ENCODE data around the gene PRMT6. TPM values are rescaled to one million over a fixed set of nuclear protein-coding genes. Genes with fewer than 3 reads are reported as not detected.
A peak's percentile ranks its signal among the peaks of the same experiment; 100 is the strongest.

Gene PRMT6
- 7.3 TPM for total RNA-seq (2021; ENCODE audit: unreplicated experiment)
- 2.3 and 2.8 TPM in 2 replicates for polyA plus RNA-seq (2012)
- Bru-seq, nascent RNA = percentile 64 among the genes with signal in this experiment
- percentile 54 among the genes with signal in this experiment for BruChase-seq, experiment 1, labeled RNA remaining after a 6-hour chase
- BruChase-seq, experiment 2, labeled RNA remaining after a 2-hour chase = percentile 91 among the genes with signal in this experiment
- long read RNA-seq, transcript PRMT6-201 (1 exons, 2,616 nt) = major isoform, 36 of 37 reads
- long read RNA-seq, partial matches to known transcripts = 0 of 37 reads
- long read RNA-seq, other reads (novel, unspliced or antisense) = 0 of 37 reads

DNA sequence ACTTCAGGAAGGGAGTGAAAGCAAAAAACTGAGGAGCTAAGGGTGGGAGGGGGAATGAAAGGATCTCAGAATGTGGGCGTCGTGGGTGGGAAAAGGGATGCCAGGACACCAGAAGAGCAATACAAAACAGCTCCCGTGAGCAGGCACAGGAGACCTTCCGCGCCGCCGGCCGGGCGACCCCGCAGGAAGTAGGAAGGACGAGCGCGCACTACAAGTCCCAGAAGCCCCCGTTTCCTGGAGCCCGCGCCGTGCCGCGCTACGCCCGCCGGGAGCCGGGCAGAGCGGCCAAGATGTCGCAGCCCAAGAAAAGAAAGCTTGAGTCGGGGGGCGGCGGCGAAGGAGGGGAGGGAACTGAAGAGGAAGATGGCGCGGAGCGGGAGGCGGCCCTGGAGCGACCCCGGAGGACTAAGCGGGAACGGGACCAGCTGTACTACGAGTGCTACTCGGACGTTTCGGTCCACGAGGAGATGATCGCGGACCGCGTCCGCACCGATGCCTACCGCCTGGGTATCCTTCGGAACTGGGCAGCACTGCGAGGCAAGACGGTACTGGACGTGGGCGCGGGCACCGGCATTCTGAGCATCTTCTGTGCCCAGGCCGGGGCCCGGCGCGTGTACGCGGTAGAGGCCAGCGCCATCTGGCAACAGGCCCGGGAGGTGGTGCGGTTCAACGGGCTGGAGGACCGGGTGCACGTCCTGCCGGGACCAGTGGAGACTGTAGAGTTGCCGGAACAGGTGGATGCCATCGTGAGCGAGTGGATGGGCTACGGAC lies at the start of gene PRMT6:
Gene PRMT6 (plus strand): TSS at position 249 of the 771 bp plus-strand sequence. CDS start 42 bp downstream, at position 291.
- intact Hi-C loops (cut with micrococcal nuclease) = no loop called here
- CTCF ChIA-PET = no interaction called here
- H3K4me3 ChIP-seq (replicated peaks in 1 of 2; ENCODE audit: low read depth in 1 of 2, low read length in 2 of 2) = peak within 1 kb of the TSS; percentile 69 to 74

DNA sequence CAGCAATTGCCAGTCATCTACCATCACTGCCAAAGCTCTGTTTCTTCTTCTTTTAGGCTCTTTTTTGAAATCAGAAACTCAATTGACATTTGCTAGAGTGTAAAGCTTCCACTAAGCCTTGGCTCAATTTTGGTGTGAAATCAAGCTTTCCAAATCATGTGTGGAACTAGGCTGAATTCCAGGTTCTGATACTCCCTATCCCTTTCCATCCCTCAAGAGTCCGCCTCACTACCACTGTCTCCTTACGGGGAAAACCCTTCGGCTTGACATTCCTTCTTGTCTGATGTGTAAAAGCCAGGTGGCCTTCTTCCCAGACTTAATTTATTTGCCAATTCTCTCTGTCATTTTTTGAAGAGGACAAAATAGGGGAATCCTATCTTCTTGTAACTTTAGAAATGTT lies 47.2 kb upstream of the PRMT6 start:
- H4K20me1 ChIP-seq (ENCODE audit: insufficient read depth) = no peaks in the 10 kb centered on the region; the same call in 1 of the 2 replicates
- H3K79me2 ChIP-seq (ENCODE audit: insufficient read depth, low read length) = no peaks in the 10 kb centered on the region
- DNase-seq (ENCODE audit: low read depth, low spot score) (no peak), ATAC-seq (no peak)
- CTCF ChIA-PET = no interaction called here
- intact Hi-C loops (cut with micrococcal nuclease) = no loop called here
- no peak overlapping the region for H3K9ac ChIP-seq (ENCODE audit: low read length)
- no peaks in the 10 kb centered on the region for H3K9me2 ChIP-seq (ENCODE audit: insufficient read depth)
- H2AFZ ChIP-seq (ENCODE audit: low read depth, low read length, poor library complexity, severe bottlenecking) = no peak overlapping the region
- H3K27me3 ChIP-seq (ENCODE audit: insufficient read depth, low read length) = no peaks in the 10 kb centered on the region
- RAD21 ChIA-PET (ENCODE audit: low non-redundant PET in 1 of 2, low total read pairs in 2 of 2, uncharacterized antibody in 2 of 2, unreplicated experiment in 2 of 2) = no interaction called here
- BruUV-seq (replicated peaks) = no TSS peak
- no peaks in the 10 kb centered on the region; a peak in 1 of 4 replicates for H3K9me3 ChIP-seq (ENCODE audit: control insufficient read depth in 1 of 2, insufficient read depth in 1 of 2, low read depth in 1 of 2, low read length in 2 of 2)
- H3K4me2 ChIP-seq (ENCODE audit: low read length) = no peak overlapping the region
- POLR2A ChIA-PET = no interaction called here
- H3K4me1 ChIP-seq (ENCODE audit: control insufficient read depth in 1 of 2, insufficient read depth in 2 of 2, low read length in 2 of 2) = no peaks in the 10 kb centered on the region
- H3K36me3 ChIP-seq (ENCODE audit: control insufficient read depth in 1 of 2, insufficient read depth in 2 of 2, low read length in 2 of 2) = no peaks in the 10 kb centered on the region
- no peak overlapping the region for H3K27ac ChIP-seq (ENCODE audit: low read depth, low read length)
- H3K4me3 ChIP-seq (replicated peaks in 1 of 2; ENCODE audit: low read depth in 1 of 2, low read length in 2 of 2) = no peak overlapping the region
- TF ChIP-seq, protein P1, sequence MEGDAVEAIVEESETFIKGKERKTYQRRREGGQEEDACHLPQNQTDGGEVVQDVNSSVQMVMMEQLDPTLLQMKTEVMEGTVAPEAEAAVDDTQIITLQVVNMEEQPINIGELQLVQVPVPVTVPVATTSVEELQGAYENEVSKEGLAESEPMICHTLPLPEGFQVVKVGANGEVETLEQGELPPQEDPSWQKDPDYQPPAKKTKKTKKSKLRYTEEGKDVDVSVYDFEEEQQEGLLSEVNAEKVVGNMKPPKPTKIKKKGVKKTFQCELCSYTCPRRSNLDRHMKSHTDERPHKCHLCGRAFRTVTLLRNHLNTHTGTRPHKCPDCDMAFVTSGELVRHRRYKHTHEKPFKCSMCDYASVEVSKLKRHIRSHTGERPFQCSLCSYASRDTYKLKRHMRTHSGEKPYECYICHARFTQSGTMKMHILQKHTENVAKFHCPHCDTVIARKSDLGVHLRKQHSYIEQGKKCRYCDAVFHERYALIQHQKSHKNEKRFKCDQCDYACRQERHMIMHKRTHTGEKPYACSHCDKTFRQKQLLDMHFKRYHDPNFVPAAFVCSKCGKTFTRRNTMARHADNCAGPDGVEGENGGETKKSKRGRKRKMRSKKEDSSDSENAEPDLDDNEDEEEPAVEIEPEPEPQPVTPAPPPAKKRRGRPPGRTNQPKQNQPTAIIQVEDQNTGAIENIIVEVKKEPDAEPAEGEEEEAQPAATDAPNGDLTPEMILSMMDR (IDR thresholded peaks at IDR 0.05 in 2 of 3, conservative IDR thresholded peaks at IDR 0.05 in 1 of 3; ENCODE audit: borderline replicate concordance in 1 of 3, insufficient read depth in 1 of 3, low read depth in 2 of 3, low read length in 2 of 3) = no peak
- TF ChIP-seq TCF7L2 (IDR thresholded peaks at IDR 0.05; ENCODE audit: borderline replicate concordance, extremely low read depth, insufficient read depth, insufficient read length) = no peak
- TF ChIP-seq CBX3 (IDR thresholded peaks at IDR 0.05; ENCODE audit: low read depth) = no peak
- TF ChIP-seq SRF (IDR thresholded peaks at IDR 0.05; ENCODE audit: low read depth) = no peak
- TF ChIP-seq POLR2AphosphoS5 (IDR thresholded peaks at IDR 0.05; ENCODE audit: low read depth, low read length) = no peak
- TF ChIP-seq, protein P2, sequence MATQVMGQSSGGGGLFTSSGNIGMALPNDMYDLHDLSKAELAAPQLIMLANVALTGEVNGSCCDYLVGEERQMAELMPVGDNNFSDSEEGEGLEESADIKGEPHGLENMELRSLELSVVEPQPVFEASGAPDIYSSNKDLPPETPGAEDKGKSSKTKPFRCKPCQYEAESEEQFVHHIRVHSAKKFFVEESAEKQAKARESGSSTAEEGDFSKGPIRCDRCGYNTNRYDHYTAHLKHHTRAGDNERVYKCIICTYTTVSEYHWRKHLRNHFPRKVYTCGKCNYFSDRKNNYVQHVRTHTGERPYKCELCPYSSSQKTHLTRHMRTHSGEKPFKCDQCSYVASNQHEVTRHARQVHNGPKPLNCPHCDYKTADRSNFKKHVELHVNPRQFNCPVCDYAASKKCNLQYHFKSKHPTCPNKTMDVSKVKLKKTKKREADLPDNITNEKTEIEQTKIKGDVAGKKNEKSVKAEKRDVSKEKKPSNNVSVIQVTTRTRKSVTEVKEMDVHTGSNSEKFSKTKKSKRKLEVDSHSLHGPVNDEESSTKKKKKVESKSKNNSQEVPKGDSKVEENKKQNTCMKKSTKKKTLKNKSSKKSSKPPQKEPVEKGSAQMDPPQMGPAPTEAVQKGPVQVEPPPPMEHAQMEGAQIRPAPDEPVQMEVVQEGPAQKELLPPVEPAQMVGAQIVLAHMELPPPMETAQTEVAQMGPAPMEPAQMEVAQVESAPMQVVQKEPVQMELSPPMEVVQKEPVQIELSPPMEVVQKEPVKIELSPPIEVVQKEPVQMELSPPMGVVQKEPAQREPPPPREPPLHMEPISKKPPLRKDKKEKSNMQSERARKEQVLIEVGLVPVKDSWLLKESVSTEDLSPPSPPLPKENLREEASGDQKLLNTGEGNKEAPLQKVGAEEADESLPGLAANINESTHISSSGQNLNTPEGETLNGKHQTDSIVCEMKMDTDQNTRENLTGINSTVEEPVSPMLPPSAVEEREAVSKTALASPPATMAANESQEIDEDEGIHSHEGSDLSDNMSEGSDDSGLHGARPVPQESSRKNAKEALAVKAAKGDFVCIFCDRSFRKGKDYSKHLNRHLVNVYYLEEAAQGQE (IDR thresholded peaks at IDR 0.05; ENCODE audit: low read depth) = no peak
- no peak for TF ChIP-seq CEBPB (IDR thresholded peaks at IDR 0.05; ENCODE audit: low read depth)
- TF ChIP-seq EZH2 (IDR thresholded peaks at IDR 0.05) = no peak
- TF ChIP-seq, protein P3, sequence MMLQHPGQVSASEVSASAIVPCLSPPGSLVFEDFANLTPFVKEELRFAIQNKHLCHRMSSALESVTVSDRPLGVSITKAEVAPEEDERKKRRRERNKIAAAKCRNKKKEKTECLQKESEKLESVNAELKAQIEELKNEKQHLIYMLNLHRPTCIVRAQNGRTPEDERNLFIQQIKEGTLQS (IDR thresholded peaks at IDR 0.05) = no peak

More for the DNA sequence above, at the start of gene PRMT6:
- ChIA-PET RAD21 (ENCODE audit: low non-redundant PET in 1 of 2, low total read pairs in 2 of 2, uncharacterized antibody in 2 of 2, unreplicated experiment in 2 of 2) (no interaction called here), POLR2A (interaction anchor here (1.3 kb wide), 1 partner anchor 11 kb away, joined by 3 read pairs; no protein-coding TSS in a partner anchor)
- Histone ChIP-seq H3K79me2 (ENCODE audit: insufficient read depth, low read length) (peaks cover 17% of the 10 kb centered on the region; the same call in 1 of the 2 replicates), H3K27me3 (ENCODE audit: insufficient read depth, low read length) (no peaks in the 10 kb centered on the region), H3K9me3 (ENCODE audit: control insufficient read depth in 1 of 2, insufficient read depth in 1 of 2, low read depth in 1 of 2, low read length in 2 of 2) (no peaks in the 10 kb centered on the region), H3K4me2 (ENCODE audit: low read length) (peak within 1 kb of the TSS; percentile 70), H4K20me1 (ENCODE audit: insufficient read depth) (no peaks in the 10 kb centered on the region), H3K36me3 (ENCODE audit: control insufficient read depth in 1 of 2, insufficient read depth in 2 of 2, low read length in 2 of 2) (no peaks in the 10 kb centered on the region), H3K9ac (ENCODE audit: low read length) (peak within 1 kb of the TSS; percentile 78), H3K9me2 (ENCODE audit: insufficient read depth) (no peaks in the 10 kb centered on the region), H3K4me1 (ENCODE audit: control insufficient read depth in 1 of 2, insufficient read depth in 2 of 2, low read length in 2 of 2) (peaks cover 0 to 7% of the 10 kb centered on the region in 2 experiments; a peak in 1 of 4 replicates), H2AFZ (ENCODE audit: low read depth, low read length, poor library complexity, severe bottlenecking) (no peak within 1 kb of the TSS), H3K27ac (ENCODE audit: low read depth, low read length) (peak within 1 kb of the TSS; percentile 66)
- ATAC-seq (peak; percentile 93), DNase-seq (ENCODE audit: low read depth, low spot score) (peak; percentile 8)
- no peak for TF ChIP-seq JUND (IDR thresholded peaks at IDR 0.05)
- peak; percentile 57 for TF ChIP-seq POLR2AphosphoS5 (IDR thresholded peaks at IDR 0.05; ENCODE audit: low read depth, low read length)
- TF ChIP-seq ZFX (IDR thresholded peaks at IDR 0.05) = peak; percentile 58; the same call in 1 of the 2 replicates
- peak; percentile 75 for TF ChIP-seq YY1 (IDR thresholded peaks at IDR 0.05; ENCODE audit: extremely low read depth, insufficient replicate concordance, low read depth, low read length)
- peak; percentile 74 for TF ChIP-seq ELF1 (IDR thresholded peaks at IDR 0.05; ENCODE audit: borderline replicate concordance, low read depth)
- TSS peak; percentile 82 for BruUV-seq (replicated peaks)

All from HCT116 (cell line).